ENCODE results near the gene RPS6KA5. TPM values are rescaled to one million over a fixed set of nuclear protein-coding genes. Genes with fewer than 3 reads are reported as not detected.

RPS6KA5 gene
- total RNA-seq, 1 experiment from 2014 or later, result 8.6 TPM

GRCh38 chr14:90903101-90903500 is 157.3 kb downstream of the RPS6KA5 start:
- BruUV-seq (replicated peaks), result no TSS peak
- peak; percentile 99 for ATAC-seq
- intact Hi-C loops (cut with micrococcal nuclease), result loop anchor here (1.0 to 5.0 kb wide), 5 partner anchors 146 to 383 kb away; partner anchors contain the start of gene RPS6KA5
- no peaks in the 10 kb centered on the region for H3K9me3 ChIP-seq (ENCODE audit: low read length)
- no peaks in the 10 kb centered on the region for H3K9me2 ChIP-seq (replicated peaks; ENCODE audit: low read length)
- TF ChIP-seq EZH2 (IDR thresholded peaks at IDR 0.05; ENCODE audit: low read length, unreplicated experiment) (no peak), CTCF (conservative IDR thresholded peaks at IDR 0.05; ENCODE audit: low read depth, low read length) (peak; percentile 91), EZH2phosphoT487 (IDR thresholded peaks at IDR 0.05; ENCODE audit: borderline replicate concordance, low read length) (no peak)
- H4K20me1 ChIP-seq (ENCODE audit: low read length), result no peaks in the 10 kb centered on the region
- no peak overlapping the region for H3K9ac ChIP-seq (ENCODE audit: low read length)
- no peak overlapping the region for H3K27ac ChIP-seq (ENCODE audit: low read length)
- H3K79me2 ChIP-seq (ENCODE audit: low read length), result no peaks in the 10 kb centered on the region
- peak; percentile 75 for DNase-seq
- H3K27me3 ChIP-seq (ENCODE audit: low read length), result no peaks in the 10 kb centered on the region
- ChIA-PET CTCF (interaction anchor here (0.6 to 1.3 kb wide), 9 partner anchors 8 to 274 kb away, joined by 3 to 26 read pairs (median 4); partner anchors contain the start of gene RPS6KA5), POLR2A (ENCODE audit: unreplicated experiment) (interaction anchor here (0.6 to 0.7 kb wide), 2 partner anchors 108 to 133 kb away, joined by 3 to 6 read pairs; no protein-coding TSS in a partner anchor)
- no peaks in the 10 kb centered on the region for H3K36me3 ChIP-seq (ENCODE audit: low read depth, low read length)
- H3K4me3 ChIP-seq (ENCODE audit: low read length), result no peak overlapping the region
- H3K4me1 ChIP-seq (ENCODE audit: insufficient read depth, low read length), result no peaks in the 10 kb centered on the region
- H3K4me2 ChIP-seq (ENCODE audit: low read length), result no peak overlapping the region
- no peaks in the 10 kb centered on the region for H3F3A ChIP-seq (ENCODE audit: low read length, unreplicated experiment)
- H2AFZ ChIP-seq (ENCODE audit: low read length), result no peak overlapping the region

- no peak for ATAC-seq
- POLR2A ChIA-PET (ENCODE audit: unreplicated experiment), result no interaction called here
- intact Hi-C loops (cut with micrococcal nuclease), result loop anchor here (1.0 to 5.0 kb wide), 2 partner anchors 143 to 501 kb away; no protein-coding TSS in a partner anchor
Measured at GRCh38 chr14:90900476-90901083, 159.9 kb downstream of the RPS6KA5 start.

More at GRCh38 chr14:90900476-90901083, 159.9 kb downstream of the RPS6KA5 start:
- no peaks in the 10 kb centered on the region for H3K79me2 ChIP-seq (ENCODE audit: low read length)
- H3K9me3 ChIP-seq (ENCODE audit: low read length), result no peaks in the 10 kb centered on the region
- no peak overlapping the region for H2AFZ ChIP-seq (ENCODE audit: low read length)
- DNase-seq, result peak; percentile 7
- H3K27ac ChIP-seq (ENCODE audit: low read length), result no peak overlapping the region
- CTCF ChIA-PET, result no interaction called here
- no peaks in the 10 kb centered on the region for H4K20me1 ChIP-seq (ENCODE audit: low read length)
- H3K4me1 ChIP-seq (ENCODE audit: insufficient read depth, low read length), result no peaks in the 10 kb centered on the region
- peak; percentile 54 for TF ChIP-seq CTCF (conservative IDR thresholded peaks at IDR 0.05; ENCODE audit: low read depth, low read length)
- no peak for TF ChIP-seq EZH2 (IDR thresholded peaks at IDR 0.05; ENCODE audit: low read length, unreplicated experiment)
- TF ChIP-seq EZH2phosphoT487 (IDR thresholded peaks at IDR 0.05; ENCODE audit: borderline replicate concordance, low read length), result no peak
- no peak overlapping the region for H3K4me2 ChIP-seq (ENCODE audit: low read length)
- BruUV-seq (replicated peaks), result no TSS peak
- no peak overlapping the region for H3K4me3 ChIP-seq (ENCODE audit: low read length)
- no peaks in the 10 kb centered on the region for H3F3A ChIP-seq (ENCODE audit: low read length, unreplicated experiment)
- no peak overlapping the region for H3K9ac ChIP-seq (ENCODE audit: low read length)
- H3K9me2 ChIP-seq (replicated peaks; ENCODE audit: low read length), result no peaks in the 10 kb centered on the region
- H3K27me3 ChIP-seq (ENCODE audit: low read length), result no peaks in the 10 kb centered on the region
- H3K36me3 ChIP-seq (ENCODE audit: low read depth, low read length), result no peaks in the 10 kb centered on the region

Measured in PC-3 (cell line).